A549 (cell line): Measurements from ENCODE around the gene DAO. TPM values are rescaled to one million over a fixed set of nuclear protein-coding genes. Genes with fewer than 3 reads are reported as not detected.
A peak's percentile ranks its signal among the peaks of the same experiment; 100 is the strongest.
"Not testable (repeated sequence)": the region's sequence is repeated elsewhere in the genome, so short reads cannot be mapped to it uniquely, and the experiment has no call there.

Experiments used
- ATAC-seq, 2 experiments: fragments of 200-7000 bp in 1 of 2; fragments of >200 bp in 1 of 2; cut with Nextera tagmentation in 1 of 2; cut with Tn5 transposase in 1 of 2; 3 replicates each; pipeline versions ENCODE4 v1.8.0 to v1.9.1; 2018 to 2020; ENCODE audit warnings: mild to moderate bottlenecking in 1 of 2, moderate library complexity in 1 of 2
- CTCF ChIA-PET: fragments of 300-600 bp; sonication (Branson Sonifier 250); formaldehyde crosslinking; extraction: SDS; loops from one replicate; lab custom pipeline; 2021; ENCODE audit warnings: antibody characterized with exemption, inconsistent platforms; lab: Yijun Ruan, JAX
- POLR2A ChIA-PET: fragments of 350-600 bp; formaldehyde crosslinking; extraction: SDS; loops from one replicate; lab custom pipeline; 2021; ENCODE audit warnings: antibody characterized with exemption, inconsistent platforms; lab: Yijun Ruan, JAX
- DNase-seq, 2 experiments: peaks; one replicate each; pipeline versions ENCODE4 v3.0.0 to v3.0.0-alpha.2; 2011 to 2016; ENCODE audit warnings: low read depth in 1 of 2, low spot score in 1 of 2
- FAIRE-seq: peaks from 2 replicates; lab custom pipeline; 2011; peaks lifted over from hg19 to GRCh38; lab: Jason Lieb, UNC
- H3K27ac ChIP-seq, 2 experiments: fragments of >200 bp; sonication (Bioruptor Twin); formaldehyde crosslinking; 3 replicates each; pipeline ENCODE4 v1.5.1; 2016 to 2017
- H3K4me1 ChIP-seq: fragments of >200 bp; sonication (Bioruptor Twin); formaldehyde crosslinking; 3 replicates; pipeline ENCODE4 v1.6.1; 2016
- H3K4me2 ChIP-seq: fragments of >200 bp; sonication (Bioruptor Twin); formaldehyde crosslinking; 3 replicates; pipeline ENCODE4 v1.6.1; 2016
- H3K4me3 ChIP-seq: fragments of >200 bp; sonication (Bioruptor Twin); formaldehyde crosslinking; 3 replicates; pipeline ENCODE4 v1.5.1; 2016
- H3K9me3 ChIP-seq: fragments of >200 bp; sonication (Bioruptor Twin); formaldehyde crosslinking; 3 replicates; pipeline ENCODE4 v1.6.1; 2016
- ATOH8 ChIP-seq: fragments of 250-450 bp; sonication (Bioruptor Pico); IDR thresholded peaks from 2 replicates; pipeline ENCODE4 v1.5.0; 2020; ENCODE audit warnings: low read depth, mild to moderate bottlenecking, moderate library complexity
- CBX2 ChIP-seq: fragments of 200-600 bp; sonication (generic); IDR thresholded peaks from 2 replicates; pipeline ENCODE4 v1.6.1; 2016; ENCODE audit warnings: low read depth, mild to moderate bottlenecking, borderline replicate concordance
- CTCF ChIP-seq: fragments of >200 bp; sonication (Bioruptor Twin); formaldehyde crosslinking; IDR thresholded peaks from 3 replicates; pipeline ENCODE4 v1.5.1; 2016
- EHF ChIP-seq: fragments of 250-450 bp; sonication (Bioruptor Pico); IDR thresholded peaks from 2 replicates; pipeline ENCODE4 v1.5.0; 2020; ENCODE audit warnings: mild to moderate bottlenecking
- EP300 ChIP-seq, 2 experiments: fragments of >200 bp; sonication (Bioruptor Twin); formaldehyde crosslinking; IDR thresholded peaks; 2 replicates in 1 of 2; 3 replicates in 1 of 2; pipeline ENCODE4 v1.6.1; 2016 to 2017
- FOSL2 ChIP-seq, 2 experiments: fragments of 450-650 bp in 1 of 2; fragments of >200 bp in 1 of 2; sonication (Bioruptor Twin) in 1 of 2; formaldehyde crosslinking; IDR thresholded peaks; 2 replicates each; pipeline versions ENCODE4 v1.5.0 to v1.6.1; 2016 to 2020; ENCODE audit warnings: mild to moderate bottlenecking in 1 of 2, moderate library complexity in 1 of 2
- HOXB13 ChIP-seq: fragments of 250-450 bp; sonication (Bioruptor Pico); IDR thresholded peaks from 2 replicates; pipeline ENCODE4 v1.5.0; 2020; ENCODE audit warnings: low read depth, mild to moderate bottlenecking, moderate library complexity
- JUNB ChIP-seq: fragments of >200 bp; sonication (Bioruptor Twin); formaldehyde crosslinking; IDR thresholded peaks from 2 replicates; pipeline ENCODE4 v1.6.1; 2016
- KDM1A ChIP-seq: fragments of 200-600 bp; sonication (generic); IDR thresholded peaks from 2 replicates; pipeline ENCODE4 v1.6.1; 2016; ENCODE audit warnings: low read depth, mild to moderate bottlenecking
- POLR2AphosphoS2 ChIP-seq: conservative IDR thresholded peaks from 2 replicates; pipeline ENCODE4 v1.6.1; 2012; ENCODE audit warnings: low read length, improper control_type of control experiment, inconsistent platforms
- RNF2 ChIP-seq: fragments of 200-600 bp; sonication (generic); IDR thresholded peaks from 2 replicates; pipeline ENCODE4 v1.6.1; 2016; ENCODE audit warnings: low read depth, mild to moderate bottlenecking, antibody characterized with exemption, moderate library complexity, borderline replicate concordance
- SREBF2 ChIP-seq: fragments of 450-650 bp; IDR thresholded peaks from 2 replicates; pipeline ENCODE4 v1.6.1; 2014; ENCODE audit warnings: mild to moderate bottlenecking, moderate library complexity
- TFCP2L1 ChIP-seq: fragments of 250-450 bp; sonication (Bioruptor Pico); IDR thresholded peaks from 2 replicates; pipeline ENCODE4 v1.5.0; 2021; ENCODE audit warnings: mild to moderate bottlenecking
- WGBS: methylation state at CpG from one replicate; pipeline ENCODE4 v1.1.6; 2017; ENCODE audit errors: missing lambda C conversion rate; 5-methylcytosine and 5-hydroxymethylcytosine counted together
- polyA plus RNA-seq, 4 experiments: library from polyadenylated mRNA; depleted of rRNA in 3 of 4; stranded (reverse); fragments of >200 nt; fragmentation: RNase III in 1 of 4; extraction: RNeasy Plus Mini Kit Qiagen cat#74134 plus additional on column Dnase treatment in 1 of 4; gene quantifications; 2 replicates in 3 of 4; 3 replicates in 1 of 4; pipeline ENCODE4 v1.2.3, GENCODE V29; 2011 to 2017
- TF ChIP-seq, protein P1 (sequence below): fragments of 450-650 bp; IDR thresholded peaks from 2 replicates; pipeline ENCODE4 v1.6.1; 2014; ENCODE audit warnings: antibody characterized with exemption

The DAO gene
- polyA plus RNA-seq, 2 of the 4 experiments (the other 2 are of a cell fraction): not detected

- no peak for TF ChIP-seq CTCF
- TF ChIP-seq RNF2: no peak
- no peak for TF ChIP-seq JUNB
- no peak for TF ChIP-seq FOSL2 (IDR thresholded peaks at IDR 0.05)
- no peak for TF ChIP-seq FOSL2 (CRISPR knock-in tag; IDR thresholded peaks at IDR 0.05)
Measured at GRCh38 chr12:108839018-108839889, 40.6 kb upstream of the DAO start (continued).

- CTCF ChIA-PET: interaction anchor here (1.9 to 3.7 kb wide), 3 partner anchors 8 to 175 kb away, joined by 5 to 16 read pairs (median 12); no protein-coding TSS in a partner anchor
Measured at GRCh38 chr12:108839890-108840230, 40.0 kb upstream of the DAO start.

DNA sequence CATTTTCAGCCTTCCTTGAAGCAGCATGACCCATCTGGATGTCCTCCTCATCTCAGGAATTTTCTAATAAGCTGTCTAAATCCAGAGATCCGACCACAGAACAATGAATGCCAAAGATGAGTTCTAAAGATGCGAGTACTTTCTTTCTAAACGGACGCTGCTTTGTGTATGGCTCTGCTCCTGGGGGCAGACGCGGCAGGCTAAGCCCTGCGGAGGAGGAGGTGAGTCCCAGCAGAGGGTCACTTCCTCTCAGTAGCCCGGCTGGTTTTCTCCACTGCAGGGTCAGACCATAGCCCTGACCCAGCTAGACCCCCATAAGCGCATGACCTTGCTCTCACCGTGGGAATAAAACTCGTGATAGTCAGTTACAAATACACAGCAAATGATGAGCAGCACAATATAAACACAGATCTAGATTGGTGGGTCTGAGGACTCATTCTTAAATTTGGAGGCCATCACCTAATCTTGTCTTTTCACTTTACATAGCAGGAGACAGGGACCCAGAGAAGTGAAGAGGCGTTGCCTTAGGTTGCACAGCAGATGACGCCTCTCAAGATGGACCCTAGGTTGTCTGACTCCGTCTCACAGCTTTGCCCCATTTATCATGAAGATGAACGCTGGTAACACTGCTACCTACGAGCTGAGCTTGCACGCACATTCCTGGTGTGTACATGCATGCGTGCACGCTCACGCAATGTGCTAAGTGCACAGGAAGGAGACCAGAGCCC lies 39.1 kb upstream of the DAO start:
- TF ChIP-seq POLR2AphosphoS2 (peak; percentile 45; the same call in 1 of the 2 replicates), TFCP2L1 (CRISPR knock-in tag) (0 out of 2 replicates have a peak, but pooled peaks have one; percentile 25), ATOH8 (CRISPR knock-in tag) (no peak), CBX2 (no peak)
- TF ChIP-seq, all 56 proteins: peak for 2
- Histone ChIP-seq H3K4me3 (no peak overlapping the region), H3K4me2 (no peak overlapping the region), H3K4me1 (peaks cover 45% of the 10 kb centered on the region), H3K27ac (peak overlapping the region; percentile 92 to 94; a peak in 4 of 6 replicates), H3K9me3 (no peaks in the 10 kb centered on the region)
- ChIA-PET POLR2A (no interaction called here), CTCF (interaction anchor here (0.6 to 3.6 kb wide), 3 partner anchors 8 to 13 kb away, joined by 3 to 10 read pairs (median 3); no protein-coding TSS in a partner anchor)
- FAIRE-seq (no peak), ATAC-seq (no peak), DNase-seq (no peak)
- WGBS: 86% methylated on average over 20 of the region's 20 CpGs

More at GRCh38 chr12:108839890-108840230, 40.0 kb upstream of the DAO start:
- POLR2A ChIA-PET: interaction anchor here (0.6 kb wide), 1 partner anchor 10 kb away, joined by 4 read pairs; no protein-coding TSS in a partner anchor
- H3K9me3 ChIP-seq: no peaks in the 10 kb centered on the region
- H3K27ac ChIP-seq: peak overlapping the region; percentile 92 to 94
- no peak overlapping the region for H3K4me3 ChIP-seq
- no peak for DNase-seq
- TF ChIP-seq SREBF2 (no peak), HOXB13 (CRISPR knock-in tag) (0 out of 2 replicates have a peak, but pooled peaks have one; percentile 41), EP300 (IDR thresholded peaks at IDR 0.05) (no peak), EHF (CRISPR knock-in tag) (no peak), KDM1A (no peak), ATOH8 (CRISPR knock-in tag) (peak; percentile 47; the same call in 1 of the 2 replicates)
- TF ChIP-seq, protein P1, sequence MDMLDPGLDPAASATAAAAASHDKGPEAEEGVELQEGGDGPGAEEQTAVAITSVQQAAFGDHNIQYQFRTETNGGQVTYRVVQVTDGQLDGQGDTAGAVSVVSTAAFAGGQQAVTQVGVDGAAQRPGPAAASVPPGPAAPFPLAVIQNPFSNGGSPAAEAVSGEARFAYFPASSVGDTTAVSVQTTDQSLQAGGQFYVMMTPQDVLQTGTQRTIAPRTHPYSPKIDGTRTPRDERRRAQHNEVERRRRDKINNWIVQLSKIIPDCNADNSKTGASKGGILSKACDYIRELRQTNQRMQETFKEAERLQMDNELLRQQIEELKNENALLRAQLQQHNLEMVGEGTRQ: no peak
- H3K4me1 ChIP-seq: peaks cover 53% of the 10 kb centered on the region
- peak in 1 of 2 experiments; percentile 4; a peak in 2 of 6 replicates for ATAC-seq
- H3K4me2 ChIP-seq: peak overlapping the region; percentile 61; the same call in 2 of the 3 replicates
- no peak for FAIRE-seq
- 91% methylated on average over 10 of the region's 10 CpGs for WGBS

GRCh38 chr12:108841825-108842224 lies 38.1 kb upstream of the DAO start:
- FAIRE-seq, ATAC-seq, H3K9me3 ChIP-seq, DNase-seq, H3K4me2 ChIP-seq, H3K4me3 ChIP-seq, POLR2A ChIA-PET: not testable (repeated sequence)
- CTCF ChIA-PET: interaction anchor here (3.6 kb wide), 1 partner anchor 11 kb away, joined by 10 read pairs; no protein-coding TSS in a partner anchor
- peaks cover 38% of the 10 kb centered on the region for H3K4me1 ChIP-seq
- 81% methylated on average over 4 of the region's 4 CpGs for WGBS
- H3K27ac ChIP-seq: 0 out of 6 replicates have a peak overlapping the region, but pooled peaks of 1 of the 2 experiments have one; percentile 10
